H9 (cell line): ENCODE measurements around the gene CPD. TPM values are rescaled to one million over a fixed set of nuclear protein-coding genes. Genes with fewer than 3 reads are reported as not detected.

Experiments used
- DNase-seq: peaks from one replicate; pipeline ENCODE4 v3.0.0-alpha.2; 2017
- H2AFZ ChIP-seq: one replicate; pipeline ENCODE4 v1.6.1; 2013; ENCODE audit warnings: mild to moderate bottlenecking, low read length, control low read depth, moderate library complexity
- H2AK5ac ChIP-seq: 2 replicates; pipeline ENCODE4 v1.6.1; 2013; ENCODE audit warnings: low read length, control low read depth, mixed read lengths; ENCODE audit not compliant: insufficient read length
- H2BK120ac ChIP-seq: one replicate; pipeline ENCODE4 v1.6.1; 2013; ENCODE audit warnings: low read depth, mild to moderate bottlenecking, low read length, control low read depth, inconsistent platforms; ENCODE audit not compliant: poor library complexity, severe bottlenecking
- H2BK12ac ChIP-seq: 2 replicates; pipeline ENCODE4 v1.6.1; 2013; ENCODE audit warnings: low read length, control low read depth, mixed read lengths, low read depth; ENCODE audit not compliant: insufficient read length
- H2BK15ac ChIP-seq: 2 replicates; pipeline ENCODE4 v1.6.1; 2013; ENCODE audit warnings: low read depth, low read length, control low read depth
- H2BK20ac ChIP-seq: one replicate; pipeline ENCODE4 v1.6.1; 2013; ENCODE audit warnings: low read depth, mild to moderate bottlenecking, low read length, control low read depth, inconsistent platforms; ENCODE audit not compliant: poor library complexity, severe bottlenecking
- H2BK5ac ChIP-seq: 2 replicates; pipeline ENCODE4 v1.6.1; 2013; ENCODE audit warnings: low read length, control low read depth, mixed read lengths; ENCODE audit not compliant: insufficient read length
- H3K14ac ChIP-seq: 2 replicates; pipeline ENCODE4 v1.6.1; 2013; ENCODE audit warnings: low read length, control low read depth; ENCODE audit not compliant: insufficient read depth
- H3K18ac ChIP-seq: 2 replicates; pipeline ENCODE4 v1.6.1; 2013; ENCODE audit warnings: low read depth, mild to moderate bottlenecking, mixed read lengths, low read length, control low read depth; ENCODE audit not compliant: insufficient read length
- H3K23ac ChIP-seq: 2 replicates; pipeline ENCODE4 v1.6.1; 2013; ENCODE audit warnings: low read length, control low read depth, mixed read lengths, low read depth; ENCODE audit not compliant: insufficient read length
- H3K23me2 ChIP-seq: 2 replicates; pipeline ENCODE4 v1.6.1; 2013; ENCODE audit warnings: low read depth, mild to moderate bottlenecking, mixed read lengths, low read length, control low read depth; ENCODE audit not compliant: insufficient read length, poor library complexity, severe bottlenecking
- H3K27ac ChIP-seq: 2 replicates; pipeline ENCODE4 v1.5.1; 2013; ENCODE audit warnings: low read length, control low read depth, mixed read lengths, low read depth; ENCODE audit not compliant: insufficient read length
- H3K27me3 ChIP-seq: 2 replicates; pipeline ENCODE4 v1.6.1; 2013; ENCODE audit warnings: low read length, control low read depth, inconsistent platforms; ENCODE audit not compliant: insufficient read depth
- H3K4ac ChIP-seq: 2 replicates; pipeline ENCODE4 v1.6.1; 2013; ENCODE audit warnings: low read depth, mild to moderate bottlenecking, control low read depth, inconsistent platforms, low read length, moderate library complexity
- H3K4me1 ChIP-seq: 2 replicates; pipeline ENCODE4 v1.6.1; 2013; ENCODE audit warnings: low read length, control low read depth, inconsistent platforms; ENCODE audit not compliant: insufficient read depth
- H3K4me2 ChIP-seq: 2 replicates; pipeline ENCODE4 v1.6.1; 2013; ENCODE audit warnings: low read length, control low read depth, mixed read lengths; ENCODE audit not compliant: insufficient read length, insufficient read depth
- H3K56ac ChIP-seq: 2 replicates; pipeline ENCODE4 v1.6.1; 2013; ENCODE audit warnings: low read depth, mild to moderate bottlenecking, mixed read lengths, low read length, control low read depth; ENCODE audit not compliant: insufficient read length
- H3K79me1 ChIP-seq: 2 replicates; pipeline ENCODE4 v1.6.1; 2013; ENCODE audit warnings: low read depth, mild to moderate bottlenecking, moderate library complexity, low read length, control low read depth, inconsistent platforms; ENCODE audit not compliant: insufficient read depth, poor library complexity, severe bottlenecking
- H3K79me2 ChIP-seq: 2 replicates; pipeline ENCODE4 v1.6.1; 2013; ENCODE audit warnings: low read length, control low read depth, inconsistent platforms; ENCODE audit not compliant: insufficient read depth
- H3K9ac ChIP-seq: 2 replicates; pipeline ENCODE4 v1.6.1; 2013; ENCODE audit warnings: low read length, control low read depth, mixed read lengths; ENCODE audit not compliant: insufficient read length; ENCODE audit errors: extremely low read depth
- H3K9me3 ChIP-seq: one replicate; pipeline ENCODE4 v1.6.1; 2013; ENCODE audit warnings: low read depth, low read length, inconsistent platforms; ENCODE audit not compliant: control insufficient read depth
- H3T11ph ChIP-seq: one replicate; pipeline ENCODE4 v1.6.1; 2013; ENCODE audit warnings: mild to moderate bottlenecking, low read length, control low read depth, inconsistent platforms
- H4K20me1 ChIP-seq: one replicate; pipeline ENCODE4 v1.6.1; 2013; ENCODE audit not compliant: control insufficient read depth, insufficient read length, insufficient read depth
- H4K5ac ChIP-seq: 2 replicates; pipeline ENCODE4 v1.6.1; 2013; ENCODE audit warnings: low read depth, mild to moderate bottlenecking, mixed read lengths, low read length, control low read depth; ENCODE audit not compliant: insufficient read length
- H4K8ac ChIP-seq: replicated peaks from 2 replicates; pipeline ENCODE4 v1.6.1; 2013; ENCODE audit warnings: low read length, control low read depth, mixed read lengths, low read depth; ENCODE audit not compliant: insufficient read length
- H4K91ac ChIP-seq: 2 replicates; pipeline ENCODE4 v1.6.1; 2013; ENCODE audit warnings: low read depth, mild to moderate bottlenecking, moderate library complexity, mixed read lengths, low read length, control low read depth; ENCODE audit not compliant: insufficient read length
- H3K27ac Mint-ChIP-seq, 3 experiments: 2 replicates in 2 of 3; 3 replicates in 1 of 3; pipeline ENCODE4 v1.8.0; 2020 to 2021; ENCODE audit warnings: mixed read lengths in 3 of 3, mild to moderate bottlenecking in 1 of 3, moderate library complexity in 1 of 3
- H3K27me3 Mint-ChIP-seq: 2 replicates; pipeline ENCODE4 v1.8.0; 2021; ENCODE audit warnings: low read depth, mild to moderate bottlenecking, moderate library complexity, mixed read lengths
- H3K36me3 Mint-ChIP-seq, 3 experiments: 2 replicates in 2 of 3; 3 replicates in 1 of 3; pipeline ENCODE4 v1.8.0; 2020 to 2021; ENCODE audit warnings: low read depth in 3 of 3, mixed read lengths in 3 of 3; ENCODE audit not compliant: insufficient read depth in 1 of 3
- H3K4me1 Mint-ChIP-seq, 2 experiments: 2 replicates each; pipeline ENCODE4 v1.8.0; 2020; ENCODE audit warnings: mixed read lengths in 2 of 2
- H3K4me3 Mint-ChIP-seq, 2 experiments: 2 replicates in 1 of 2; 3 replicates in 1 of 2; pipeline ENCODE4 v1.8.0; 2020 to 2021; ENCODE audit warnings: mild to moderate bottlenecking in 2 of 2, mixed read lengths in 2 of 2, moderate library complexity in 1 of 2
- H3K9me3 Mint-ChIP-seq, 2 experiments: 2 replicates in 1 of 2; 3 replicates in 1 of 2; pipeline ENCODE4 v1.8.0; 2020; ENCODE audit warnings: mild to moderate bottlenecking in 2 of 2, mixed read lengths in 2 of 2, moderate library complexity in 1 of 2
- WGBS: extraction: QIAGEN DNeasy Blood & Tissue Kit; methylation state at CpG from one replicate; pipeline ENCODE4 v1.1.7; 2013; ENCODE audit warnings: missing lambda C conversion rate, low lambda C conversion rate, mixed read lengths; ENCODE audit not compliant: insufficient read length; ENCODE audit errors: extremely low coverage; 5-methylcytosine and 5-hydroxymethylcytosine counted together
- total RNA-seq: library from RNA; stranded (reverse); gene quantifications from 2 replicates; pipeline ENCODE4 v1.2.1, GENCODE V29; 2021
- TF ChIP-seq, protein P1 (sequence below): fragments of 200-600 bp; sonication (generic); conservative IDR thresholded peaks from 3 replicates; pipeline ENCODE4 v1.8.0; 2021; ENCODE audit warnings: antibody characterized with exemption, mild to moderate bottlenecking

Gene CPD
- total RNA-seq, 1 experiment from 2014 or later = 47.0 TPM

DNA sequence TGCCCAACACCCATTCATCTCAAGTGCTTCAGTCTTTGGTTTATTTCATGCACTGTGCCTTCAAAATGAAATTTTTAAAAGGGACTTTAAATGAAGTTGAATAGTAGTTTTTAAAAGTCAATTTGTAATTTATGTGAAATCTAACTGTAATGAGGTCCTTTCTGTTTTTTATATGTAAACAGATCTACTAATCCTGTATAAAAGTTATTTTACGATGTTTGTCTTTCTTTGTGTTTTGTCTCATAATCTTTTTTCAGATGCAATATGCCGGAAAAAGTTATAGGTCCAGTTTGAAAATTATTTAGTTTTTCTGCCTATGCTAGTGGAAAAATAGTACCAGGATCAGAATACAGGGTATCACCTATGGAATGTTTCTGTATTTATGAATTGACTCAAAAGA lies 89.7 kb downstream of the CPD start:
- no peak for DNase-seq
- Mint-ChIP-seq H3K27ac (no peak overlapping the region), H3K36me3 (peaks cover 0 to 5% (median 4%) of the 10 kb centered on the region in 3 experiments; a peak in 4 of 7 replicates), H3K4me3 (no peak overlapping the region), H3K9me3 (no peaks in the 10 kb centered on the region), H3K27me3 (no peaks in the 10 kb centered on the region), H3K4me1 (no peaks in the 10 kb centered on the region)
- no peak overlapping the region for H3T11ph ChIP-seq
- no peaks in the 10 kb centered on the region for H3K4me1 ChIP-seq
- no peaks in the 10 kb centered on the region for H3K27me3 ChIP-seq
- H3K9me3 ChIP-seq = no peaks in the 10 kb centered on the region
- H2AK5ac ChIP-seq = no peak overlapping the region
- no peak overlapping the region for H3K14ac ChIP-seq
- H3K4me2 ChIP-seq = no peak overlapping the region
- H4K20me1 ChIP-seq = no peaks in the 10 kb centered on the region
- no peak overlapping the region for H2AFZ ChIP-seq
- no peak overlapping the region for H2BK12ac ChIP-seq
- H3K9ac ChIP-seq = no peak overlapping the region
- no peaks in the 10 kb centered on the region for H3K79me1 ChIP-seq
- H3K79me2 ChIP-seq = no peaks in the 10 kb centered on the region
- no peak overlapping the region for H3K23ac ChIP-seq
- no peak overlapping the region for H2BK20ac ChIP-seq
- no peak overlapping the region for H4K5ac ChIP-seq
- no peak overlapping the region for H3K27ac ChIP-seq
- no peak overlapping the region for H3K18ac ChIP-seq
- no peak overlapping the region for H2BK120ac ChIP-seq
- no peak overlapping the region for H3K56ac ChIP-seq
- no peak overlapping the region for H2BK15ac ChIP-seq
- H3K23me2 ChIP-seq = no peaks in the 10 kb centered on the region
- H4K91ac ChIP-seq = no peak overlapping the region
- H4K8ac ChIP-seq = no peak overlapping the region
- WGBS = no CpG with 5 or more reads among the region's 2 CpGs
- H2BK5ac ChIP-seq = no peak overlapping the region
- H3K4ac ChIP-seq = no peak overlapping the region
- TF ChIP-seq, protein P1, sequence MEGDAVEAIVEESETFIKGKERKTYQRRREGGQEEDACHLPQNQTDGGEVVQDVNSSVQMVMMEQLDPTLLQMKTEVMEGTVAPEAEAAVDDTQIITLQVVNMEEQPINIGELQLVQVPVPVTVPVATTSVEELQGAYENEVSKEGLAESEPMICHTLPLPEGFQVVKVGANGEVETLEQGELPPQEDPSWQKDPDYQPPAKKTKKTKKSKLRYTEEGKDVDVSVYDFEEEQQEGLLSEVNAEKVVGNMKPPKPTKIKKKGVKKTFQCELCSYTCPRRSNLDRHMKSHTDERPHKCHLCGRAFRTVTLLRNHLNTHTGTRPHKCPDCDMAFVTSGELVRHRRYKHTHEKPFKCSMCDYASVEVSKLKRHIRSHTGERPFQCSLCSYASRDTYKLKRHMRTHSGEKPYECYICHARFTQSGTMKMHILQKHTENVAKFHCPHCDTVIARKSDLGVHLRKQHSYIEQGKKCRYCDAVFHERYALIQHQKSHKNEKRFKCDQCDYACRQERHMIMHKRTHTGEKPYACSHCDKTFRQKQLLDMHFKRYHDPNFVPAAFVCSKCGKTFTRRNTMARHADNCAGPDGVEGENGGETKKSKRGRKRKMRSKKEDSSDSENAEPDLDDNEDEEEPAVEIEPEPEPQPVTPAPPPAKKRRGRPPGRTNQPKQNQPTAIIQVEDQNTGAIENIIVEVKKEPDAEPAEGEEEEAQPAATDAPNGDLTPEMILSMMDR = no peak
